Natural killer cell (primary cell): ENCODE measurements around the gene HIVEP3. TPM values are rescaled to one million over a fixed set of nuclear protein-coding genes. Genes with fewer than 3 reads are reported as not detected.

Experiments used
- ATAC-seq, 3 donors: fragments of 150-1000 bp in 2 of 3; fragments of 200-7000 bp in 1 of 3; cut with Tn5 transposase; 1 replicate in 1 of 3; 2 replicates in 2 of 3; pipeline ENCODE4 v1.10.0; 2021; ENCODE audit warnings: mild to moderate bottlenecking in 2 of 3, moderate library complexity in 2 of 3
- DNase-seq, 2 donors: peaks; one replicate each; pipeline versions ENCODE4 v3.0.0 to v3.0.0-alpha.2; 2013 to 2021; ENCODE audit warnings: mixed read lengths in 1 of 2
- H3K27ac ChIP-seq: one replicate; pipeline ENCODE4 v1.5.1; 2013; ENCODE audit warnings: mild to moderate bottlenecking, low read length
- H3K27me3 ChIP-seq: one replicate; pipeline ENCODE4 v1.6.1; 2013; ENCODE audit warnings: low read length; ENCODE audit not compliant: control insufficient read depth, insufficient read depth
- H3K36me3 ChIP-seq: one replicate; pipeline ENCODE4 v1.6.1; 2013; ENCODE audit warnings: low read length; ENCODE audit not compliant: control insufficient read depth, insufficient read depth
- H3K4me1 ChIP-seq: one replicate; pipeline ENCODE4 v1.6.1; 2013; ENCODE audit warnings: low read length; ENCODE audit not compliant: control insufficient read depth, insufficient read depth
- H3K4me3 ChIP-seq: one replicate; pipeline ENCODE4 v1.5.1; 2013; ENCODE audit warnings: low read length
- H3K9me3 ChIP-seq: one replicate; pipeline ENCODE4 v1.6.1; 2013; ENCODE audit warnings: low read length; ENCODE audit not compliant: control insufficient read depth, insufficient read depth
- H3K27ac Mint-ChIP-seq, 2 donors: one replicate each; pipeline ENCODE4 v1.8.0; 2022; ENCODE audit warnings: mild to moderate bottlenecking in 2 of 2, mixed read lengths in 2 of 2, moderate library complexity in 1 of 2
- H3K27me3 Mint-ChIP-seq, 2 donors: one replicate each; pipeline ENCODE4 v1.8.0; 2022; ENCODE audit warnings: low read depth in 2 of 2, mixed read lengths in 2 of 2
- H3K36me3 Mint-ChIP-seq: one replicate; pipeline ENCODE4 v1.8.0; 2022; ENCODE audit warnings: mixed read lengths
- H3K4me1 Mint-ChIP-seq, 2 donors: one replicate each; pipeline ENCODE4 v1.8.0; 2022; ENCODE audit warnings: mixed read lengths in 2 of 2
- H3K4me3 Mint-ChIP-seq: one replicate; pipeline ENCODE4 v1.8.0; 2022; ENCODE audit warnings: mild to moderate bottlenecking, moderate library complexity, mixed read lengths
- H3K9me3 Mint-ChIP-seq, 2 donors: one replicate each; pipeline ENCODE4 v1.8.0; 2022; ENCODE audit warnings: mixed read lengths in 2 of 2
- CTCF ChIP-seq: fragments of 200-600 bp; IDR thresholded peaks from one replicate; pipeline ENCODE4 v1.8.0; 2022; ENCODE audit warnings: antibody characterized with exemption
- WGBS: methylation state at CpG from one replicate; pipeline ENCODE4 v1.1.7; 2013; ENCODE audit warnings: missing lambda C conversion rate; ENCODE audit not compliant: insufficient coverage; 5-methylcytosine and 5-hydroxymethylcytosine counted together
- intact Hi-C: fragments of 100-400 bp; cut with micrococcal nuclease; formaldehyde crosslinking; loops from one replicate; pipeline ENCODE4 v1.14.2; 2022
- total RNA-seq, 4 donors: library from RNA; stranded (reverse); fragments of 120-200 nt in 1 of 4; gene quantifications; one replicate each; pipeline versions ENCODE4 v1.2.3 to v1.2.4, GENCODE V29; 2013 to 2022

HIVEP3 gene
- total RNA-seq, 3 donors from 2014 or later (not counting 1 experiment from before 2014, with no cell fraction given): 26.2 to 35.2 (median 29.8) TPM

- Histone ChIP-seq H3K36me3 (no peaks in the 10 kb centered on the region), H3K4me1 (peaks cover 14% of the 10 kb centered on the region), H3K9me3 (no peaks in the 10 kb centered on the region), H3K27ac (no peak overlapping the region), H3K27me3 (no peaks in the 10 kb centered on the region), H3K4me3 (no peak overlapping the region)
- intact Hi-C loops: loop anchor here (10.0 kb wide), 1 partner anchor 285 kb away; no protein-coding TSS in a partner anchor
- Mint-ChIP-seq H3K4me3 (no peak overlapping the region), H3K27me3 (no peaks in the 10 kb centered on the region), H3K36me3 (no peaks in the 10 kb centered on the region), H3K27ac (no peak overlapping the region), H3K4me1 (peaks cover 38 to 42% of the 10 kb centered on the region in 2 donors), H3K9me3 (no peaks in the 10 kb centered on the region)
- no peak for TF ChIP-seq CTCF
- 59% methylated on average over 4 of the region's 4 CpGs for WGBS
- no peak for DNase-seq
- no peak for ATAC-seq
Observed at GRCh38 chr1:41859686-41860085, 59.0 kb downstream of the HIVEP3 start.

GRCh38 chr1:41856944-41857285 is 61.8 kb downstream of the HIVEP3 start:
- Mint-ChIP-seq H3K36me3 (no peaks in the 10 kb centered on the region), H3K9me3 (no peaks in the 10 kb centered on the region), H3K4me1 (peaks cover 39 to 43% of the 10 kb centered on the region in 2 donors), H3K4me3 (no peak overlapping the region), H3K27ac (no peak overlapping the region), H3K27me3 (no peaks in the 10 kb centered on the region)
- H3K27me3 ChIP-seq: no peaks in the 10 kb centered on the region
- no peaks in the 10 kb centered on the region for H3K9me3 ChIP-seq
- intact Hi-C loops: no loop called here
- peaks cover 2% of the 10 kb centered on the region for H3K4me1 ChIP-seq
- DNase-seq (no peak), ATAC-seq (no peak)
- no peak overlapping the region for H3K4me3 ChIP-seq
- no peak overlapping the region for H3K27ac ChIP-seq
- 92% methylated on average over 2 of the region's 2 CpGs for WGBS
- H3K36me3 ChIP-seq: no peaks in the 10 kb centered on the region
- TF ChIP-seq CTCF: no peak

GRCh38 chr1:41856151-41856943 is 62.4 kb downstream of the HIVEP3 start:
- no peak overlapping the region for H3K27ac Mint-ChIP-seq
- no peaks in the 10 kb centered on the region for H3K36me3 Mint-ChIP-seq
- Histone ChIP-seq H3K36me3 (no peaks in the 10 kb centered on the region), H3K27me3 (no peaks in the 10 kb centered on the region), H3K27ac (no peak overlapping the region), H3K4me3 (no peak overlapping the region), H3K9me3 (no peaks in the 10 kb centered on the region), H3K4me1 (peaks cover 3% of the 10 kb centered on the region)
- ATAC-seq (no peak), DNase-seq (no peak)
- H3K4me3 Mint-ChIP-seq: no peak overlapping the region
- intact Hi-C loops: no loop called here
- no peak for TF ChIP-seq CTCF
- WGBS: 96% methylated on average over 13 of the region's 13 CpGs
- H3K9me3 Mint-ChIP-seq: no peaks in the 10 kb centered on the region
- peaks cover 39 to 43% of the 10 kb centered on the region in 2 donors for H3K4me1 Mint-ChIP-seq
- H3K27me3 Mint-ChIP-seq: no peaks in the 10 kb centered on the region

GRCh38 chr1:41855713-41856112 is 63.0 kb downstream of the HIVEP3 start:
- no peaks in the 10 kb centered on the region for H3K36me3 Mint-ChIP-seq
- Histone ChIP-seq H3K27ac (no peak overlapping the region), H3K4me3 (no peak overlapping the region), H3K27me3 (no peaks in the 10 kb centered on the region), H3K36me3 (no peaks in the 10 kb centered on the region), H3K4me1 (peaks cover 6% of the 10 kb centered on the region), H3K9me3 (no peaks in the 10 kb centered on the region)
- TF ChIP-seq CTCF: no peak
- H3K27me3 Mint-ChIP-seq: no peaks in the 10 kb centered on the region
- intact Hi-C loops: no loop called here
- ATAC-seq: no peak
- no peak for DNase-seq
- no peak overlapping the region for H3K27ac Mint-ChIP-seq
- peaks cover 41 to 46% of the 10 kb centered on the region in 2 donors for H3K4me1 Mint-ChIP-seq
- WGBS: 83% methylated on average over 2 of the region's 2 CpGs
- no peak overlapping the region for H3K4me3 Mint-ChIP-seq
- no peaks in the 10 kb centered on the region for H3K9me3 Mint-ChIP-seq
